ENCODE results near the gene TBC1D22A. TPM values are rescaled to one million over a fixed set of nuclear protein-coding genes. Genes with fewer than 3 reads are reported as not detected.
A peak's percentile ranks its signal among the peaks of the same experiment; 100 is the strongest.

TBC1D22A gene
- total and polyA plus RNA-seq, 2 experiments from 2014 or later: 9.6 to 13.3 TPM

GRCh38 chr22:46947516-46948257, 185.2 kb downstream of the TBC1D22A start:
- Mint-ChIP-seq H3K27ac (no peak overlapping the region), H3K27me3 (ENCODE audit: insufficient read depth, low read depth, poor library complexity) (peaks cover 6% of the 10 kb centered on the region), H3K9me3 (no peaks in the 10 kb centered on the region), H3K4me1 (peaks cover 28% of the 10 kb centered on the region), H3K36me3 (ENCODE audit: low read depth) (peaks cover 3% of the 10 kb centered on the region; the same call in 1 of the 3 replicates), H3K4me3 (no peak overlapping the region)
- Histone ChIP-seq H3K27ac (ENCODE audit: low read depth) (no peak overlapping the region), H3K27me3 (ENCODE audit: insufficient read depth) (no peaks in the 10 kb centered on the region), H3K4me2 (no peak overlapping the region), H2AFZ (no peak overlapping the region), H3F3A (replicated peaks; ENCODE audit: low read depth) (no peaks in the 10 kb centered on the region), H4K20me1 (replicated peaks; ENCODE audit: insufficient read depth) (0 out of 2 replicates have a peak, but pooled peaks cover 4% of the 10 kb centered on the region), H3K4me3 (no peak overlapping the region), H3K9me2 (ENCODE audit: insufficient read depth) (no peaks in the 10 kb centered on the region), H3K36me3 (ENCODE audit: insufficient read depth) (no peaks in the 10 kb centered on the region; the same call in 1 of the 2 replicates), H3K4me1 (ENCODE audit: insufficient read depth) (peaks cover 10% of the 10 kb centered on the region), H3K79me2 (replicated peaks; ENCODE audit: insufficient read depth) (peaks cover 5% of the 10 kb centered on the region; the same call in 1 of the 2 replicates)
- no peak for TF ChIP-seq STAT1 (IDR thresholded peaks at IDR 0.05; ENCODE audit: unreplicated experiment)
- TF ChIP-seq ZNF462 (CRISPR knock-in tag; IDR thresholded peaks at IDR 0.05): no peak
- no peak for TF ChIP-seq EZH2phosphoT487 (IDR thresholded peaks at IDR 0.05; ENCODE audit: unreplicated experiment)
- TF ChIP-seq CTCF (conservative IDR thresholded peaks at IDR 0.05; ENCODE audit: low read depth in 2 of 2): no peak
- no peak for TF ChIP-seq ZNF331 (CRISPR knock-in tag; IDR thresholded peaks at IDR 0.05; ENCODE audit: low read depth)
- no peak for TF ChIP-seq ETS1 (IDR thresholded peaks at IDR 0.05)
- TF ChIP-seq CREB1 (CRISPR knock-in tag; IDR thresholded peaks at IDR 0.05; ENCODE audit: low read depth): no peak
- TF ChIP-seq ZNF114 (CRISPR knock-in tag; IDR thresholded peaks at IDR 0.05): no peak
- no peak for TF ChIP-seq EZH2 (IDR thresholded peaks at IDR 0.05; ENCODE audit: low read depth, unreplicated experiment)
- no peak for TF ChIP-seq POLR2AphosphoS5 (IDR thresholded peaks at IDR 0.05; ENCODE audit: low read depth)
- no peak for TF ChIP-seq REST (IDR thresholded peaks at IDR 0.05; ENCODE audit: unreplicated experiment)
- no peak for TF ChIP-seq JUNB (IDR thresholded peaks at IDR 0.05; ENCODE audit: unreplicated experiment)
- TF ChIP-seq NANOG (IDR thresholded peaks at IDR 0.05; ENCODE audit: borderline replicate concordance): no peak
- peak; percentile 60 for ATAC-seq
- no peak for DNase-seq (ENCODE audit: low spot score)
